Measurements from ENCODE around the gene LAMA5. TPM values are rescaled to one million over a fixed set of nuclear protein-coding genes. Genes with fewer than 3 reads are reported as not detected.

LAMA5 gene
- polyA plus RNA-seq, 4 donors: 70.5 to 201 (median 146) TPM

DNA sequence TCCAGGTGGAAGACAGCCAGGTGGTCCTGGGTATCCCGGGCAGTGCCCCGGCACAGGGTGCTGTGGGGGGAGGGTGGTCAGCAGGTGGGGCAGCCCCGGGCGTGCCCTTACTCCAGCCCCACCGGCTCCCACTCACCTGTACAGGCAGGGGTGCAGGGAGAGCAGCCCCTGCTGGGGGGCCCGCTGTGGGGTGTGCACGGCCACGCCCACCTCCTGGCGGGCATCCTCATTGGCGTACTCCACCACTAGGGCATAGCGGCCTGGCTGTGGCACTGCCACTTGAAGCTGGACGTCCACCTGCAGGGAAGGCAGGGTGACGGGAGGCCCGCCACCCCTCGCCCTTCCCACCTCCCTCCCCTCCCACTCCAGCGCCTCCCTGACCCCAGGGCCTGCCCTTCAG is 34.7 kb downstream of the LAMA5 start:
- no peak for DNase-seq (ENCODE audit: low read depth in 4 of 4, low spot score in 2 of 4)

GRCh38 chr20:62331347-62331746 is 35.8 kb downstream of the LAMA5 start:
- DNase-seq (ENCODE audit: low read depth in 4 of 4, low spot score in 2 of 4): no peak

GRCh38 chr20:62330576-62331317 is 36.4 kb downstream of the LAMA5 start:
- no peak for DNase-seq (ENCODE audit: low read depth in 4 of 4, low spot score in 2 of 4)

GRCh38 chr20:62329389-62330377 is 37.4 kb downstream of the LAMA5 start:
- DNase-seq (ENCODE audit: low read depth in 4 of 4, low spot score in 2 of 4): no peak

- no peak for DNase-seq (ENCODE audit: low read depth in 4 of 4, low spot score in 2 of 4)
These were observed 38.3 kb downstream of the LAMA5 start for GRCh38 chr20:62328684-62329388.

- no peak for DNase-seq (ENCODE audit: low read depth in 4 of 4, low spot score in 2 of 4)
These were observed 39.2 kb downstream of the LAMA5 start for GRCh38 chr20:62327726-62328495.

GRCh38 chr20:62326959-62327725 is 40.0 kb downstream of the LAMA5 start:
- no peak for DNase-seq (ENCODE audit: low read depth in 4 of 4, low spot score in 2 of 4)

DNA sequence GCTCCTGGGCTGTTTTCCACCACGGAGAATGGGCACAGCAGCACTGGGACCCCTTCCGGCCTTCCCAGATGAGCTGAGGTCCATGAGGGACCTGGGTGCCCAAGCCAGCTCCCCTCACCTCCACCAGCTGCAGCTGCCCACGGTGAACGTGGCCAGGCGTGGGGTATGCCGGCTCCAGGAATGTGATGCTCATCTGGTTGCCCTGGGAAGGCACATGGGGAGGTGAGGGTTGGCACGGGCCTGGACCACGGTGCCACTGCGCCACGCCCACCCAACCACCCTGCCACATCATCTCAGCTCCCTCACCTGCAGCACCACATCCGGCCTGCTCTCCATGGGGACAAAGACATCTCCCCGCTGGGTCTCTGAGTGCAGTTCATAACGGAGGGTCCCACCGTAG is 40.6 kb downstream of the LAMA5 start:
- no peak for DNase-seq (ENCODE audit: low read depth in 4 of 4, low spot score in 2 of 4)

DNA sequence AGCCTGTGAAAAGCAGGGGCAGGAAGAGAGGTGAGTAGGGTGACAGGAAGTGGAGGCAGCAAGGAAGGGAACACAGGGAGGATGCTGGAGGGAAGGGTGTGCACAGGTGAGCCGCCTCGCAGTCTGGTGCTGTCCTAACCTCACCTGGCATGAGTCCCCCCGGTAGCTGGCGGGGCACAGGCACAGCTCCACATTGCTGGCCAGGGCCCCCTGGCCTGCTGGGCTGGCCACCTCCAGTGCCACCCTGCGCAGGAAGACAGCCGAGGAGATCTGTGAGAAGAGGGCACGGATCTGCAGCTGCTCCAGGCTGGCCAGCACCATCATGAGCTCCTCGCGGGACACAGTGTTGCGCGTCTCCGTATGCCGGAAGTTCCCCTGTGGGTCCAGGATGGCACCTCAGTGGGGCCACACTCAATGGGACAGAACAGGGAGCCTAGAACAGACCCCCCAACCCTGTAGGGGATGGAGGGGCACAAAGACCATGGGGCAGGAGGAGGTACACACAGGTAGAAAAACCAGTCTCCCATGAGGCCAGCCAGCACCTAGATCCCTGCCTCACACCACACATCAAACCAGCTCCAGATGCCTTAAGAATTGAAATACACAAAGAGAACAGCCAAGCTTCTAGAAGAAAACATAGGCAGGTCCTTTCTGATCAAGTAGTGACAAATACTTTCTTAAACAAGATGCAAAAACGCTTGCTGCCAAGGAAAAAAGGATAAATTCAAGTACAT is 41.8 kb downstream of the LAMA5 start:
- no peak for DNase-seq (ENCODE audit: low read depth in 4 of 4, low spot score in 2 of 4)

GRCh38 chr20:62323980-62324906 is 42.9 kb downstream of the LAMA5 start:
- DNase-seq (ENCODE audit: low read depth in 4 of 4, low spot score in 2 of 4): no peak

DNA sequence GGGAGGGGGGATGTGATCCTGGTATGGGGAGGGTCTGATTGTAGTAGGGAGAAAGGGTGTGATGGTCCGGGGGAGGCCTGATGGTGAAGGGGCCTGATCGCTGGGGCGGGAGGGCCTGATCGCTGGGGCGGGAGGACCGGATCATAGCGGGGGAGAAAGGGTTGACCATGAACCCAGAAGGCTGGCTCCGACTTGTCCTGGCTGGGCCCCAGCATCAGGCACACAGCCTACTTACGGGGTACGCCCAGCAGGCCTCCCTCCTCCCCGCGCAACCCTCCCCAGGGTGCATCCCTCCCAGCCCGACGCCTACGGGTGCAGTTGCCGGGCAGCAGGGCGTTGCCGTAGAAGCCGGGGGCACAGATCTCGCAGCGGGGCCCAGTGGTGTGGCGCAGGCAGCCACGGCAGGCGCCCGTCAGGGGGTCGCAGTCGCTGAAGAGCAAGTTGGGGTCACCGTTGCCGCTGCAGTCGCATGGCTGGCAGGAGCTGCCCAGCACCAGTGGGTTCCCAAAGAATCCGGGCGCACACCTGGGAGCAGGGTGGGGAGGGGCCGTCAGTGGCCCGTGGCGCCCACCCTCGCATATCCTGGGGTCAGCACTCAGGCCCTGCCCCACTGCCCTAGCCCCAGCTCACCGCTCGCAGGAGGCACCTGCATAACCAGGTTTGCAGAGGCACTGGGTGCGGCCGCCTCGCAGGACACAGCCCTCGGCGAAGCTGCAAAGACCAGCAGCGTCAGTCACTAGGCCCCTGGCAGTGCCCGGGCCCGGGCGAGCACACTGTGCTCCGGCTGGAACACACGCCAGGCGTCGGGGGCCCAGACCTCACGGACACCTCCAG is 43.7 kb downstream of the LAMA5 start:
- no peak for DNase-seq (ENCODE audit: low read depth in 4 of 4, low spot score in 2 of 4)

GRCh38 chr20:62322492-62323041 is 44.5 kb downstream of the LAMA5 start:
- DNase-seq (ENCODE audit: low read depth in 4 of 4, low spot score in 2 of 4): no peak

DNA sequence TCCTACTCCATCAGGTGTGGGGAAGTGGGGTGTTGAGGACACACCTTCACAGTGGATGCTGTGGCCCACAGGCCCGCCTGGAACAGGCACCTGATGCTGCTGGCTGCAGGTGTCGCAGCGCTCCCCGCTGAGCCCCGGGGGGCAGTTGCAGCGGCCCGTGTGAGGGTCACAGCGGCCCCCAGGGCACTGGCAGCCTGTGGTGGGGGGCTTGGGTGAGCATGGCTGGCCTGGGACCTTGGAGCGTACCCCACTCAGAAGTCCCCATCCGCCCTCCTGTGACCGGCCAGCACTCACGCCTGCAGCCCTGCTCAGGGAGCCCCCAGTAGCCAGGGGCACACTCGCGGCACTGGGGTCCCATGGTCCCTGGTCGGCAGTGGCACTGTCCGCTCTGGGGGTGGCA is 45.1 kb downstream of the LAMA5 start:
- DNase-seq (ENCODE audit: low read depth in 4 of 4, low spot score in 2 of 4): no peak

GRCh38 chr20:62321521-62321948 is 45.6 kb downstream of the LAMA5 start:
- no peak for DNase-seq (ENCODE audit: low read depth in 4 of 4, low spot score in 2 of 4)

GRCh38 chr20:62320581-62321354 is 46.3 kb downstream of the LAMA5 start:
- DNase-seq (ENCODE audit: low read depth in 4 of 4, low spot score in 2 of 4): no peak
